ENCODE measurements around the gene TLR1. TPM values are rescaled to one million over a fixed set of nuclear protein-coding genes. Genes with fewer than 3 reads are reported as not detected.

The TLR1 gene, protein sequence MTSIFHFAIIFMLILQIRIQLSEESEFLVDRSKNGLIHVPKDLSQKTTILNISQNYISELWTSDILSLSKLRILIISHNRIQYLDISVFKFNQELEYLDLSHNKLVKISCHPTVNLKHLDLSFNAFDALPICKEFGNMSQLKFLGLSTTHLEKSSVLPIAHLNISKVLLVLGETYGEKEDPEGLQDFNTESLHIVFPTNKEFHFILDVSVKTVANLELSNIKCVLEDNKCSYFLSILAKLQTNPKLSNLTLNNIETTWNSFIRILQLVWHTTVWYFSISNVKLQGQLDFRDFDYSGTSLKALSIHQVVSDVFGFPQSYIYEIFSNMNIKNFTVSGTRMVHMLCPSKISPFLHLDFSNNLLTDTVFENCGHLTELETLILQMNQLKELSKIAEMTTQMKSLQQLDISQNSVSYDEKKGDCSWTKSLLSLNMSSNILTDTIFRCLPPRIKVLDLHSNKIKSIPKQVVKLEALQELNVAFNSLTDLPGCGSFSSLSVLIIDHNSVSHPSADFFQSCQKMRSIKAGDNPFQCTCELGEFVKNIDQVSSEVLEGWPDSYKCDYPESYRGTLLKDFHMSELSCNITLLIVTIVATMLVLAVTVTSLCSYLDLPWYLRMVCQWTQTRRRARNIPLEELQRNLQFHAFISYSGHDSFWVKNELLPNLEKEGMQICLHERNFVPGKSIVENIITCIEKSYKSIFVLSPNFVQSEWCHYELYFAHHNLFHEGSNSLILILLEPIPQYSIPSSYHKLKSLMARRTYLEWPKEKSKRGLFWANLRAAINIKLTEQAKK
- not detected in 2 replicates for total RNA-seq (2014; rRNA removed; shearing (Covaris generic))

DNA sequence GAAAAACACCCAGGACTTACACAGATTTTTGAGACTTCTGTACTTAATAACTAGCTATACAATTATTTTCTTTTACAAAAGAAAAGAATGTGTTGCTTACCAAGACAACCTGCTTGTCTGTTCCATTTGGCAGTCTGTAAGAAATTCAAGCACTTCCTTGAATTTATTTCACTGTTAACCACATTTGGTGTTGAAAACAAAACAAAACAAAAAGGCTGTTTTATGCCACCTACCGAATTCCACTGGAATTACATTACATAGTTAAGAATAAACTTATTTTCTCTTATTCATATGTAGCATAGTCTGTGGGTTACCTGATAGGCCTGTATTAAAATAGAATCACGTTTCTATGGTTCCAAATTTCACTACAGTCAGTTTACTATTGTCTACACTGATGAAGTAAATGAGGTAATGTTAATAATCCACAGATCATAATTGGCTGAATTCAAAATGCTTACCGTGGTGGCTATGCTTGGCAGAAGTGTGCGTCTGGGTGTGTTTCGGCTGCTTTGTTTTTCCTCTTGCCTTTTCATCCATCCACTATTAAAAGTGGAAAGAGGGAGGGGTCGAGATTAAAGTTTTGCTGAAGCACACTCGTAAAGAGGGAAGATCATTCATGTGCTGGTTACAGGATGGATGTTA lies at the start of gene TLR1:
TLR1 (minus strand) TSS at position 138 of the 642 bp plus-strand sequence. CDS start 5,960 bp downstream, outside the sequence.
- peak; percentile 62 for DNase-seq (ENCODE audit: low spot score)

DNA sequence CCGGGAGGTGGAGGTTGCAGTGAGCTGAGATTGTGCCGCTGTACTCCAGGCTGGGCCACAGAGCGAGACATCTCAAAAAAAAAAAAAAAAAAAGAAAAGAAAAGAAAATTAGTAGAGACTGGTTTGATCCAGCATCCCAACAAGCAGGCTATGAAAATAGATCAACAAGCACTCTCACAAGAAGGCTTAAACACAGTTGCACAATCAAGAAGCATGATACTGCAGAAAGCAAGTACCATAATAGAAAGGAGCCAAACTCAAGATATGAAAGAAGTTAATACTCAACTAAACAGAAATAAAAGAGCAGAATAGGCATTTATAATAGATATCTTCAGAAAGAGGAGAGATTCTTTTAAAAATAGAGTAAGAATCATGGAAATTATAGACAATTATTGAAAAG lies 41.4 kb upstream of the TLR1 start:
- DNase-seq (ENCODE audit: low spot score), result no peak

- no peak for DNase-seq (ENCODE audit: low spot score)
These were observed 38.4 kb upstream of the TLR1 start for GRCh38 chr4:38842994-38843393.

DNA sequence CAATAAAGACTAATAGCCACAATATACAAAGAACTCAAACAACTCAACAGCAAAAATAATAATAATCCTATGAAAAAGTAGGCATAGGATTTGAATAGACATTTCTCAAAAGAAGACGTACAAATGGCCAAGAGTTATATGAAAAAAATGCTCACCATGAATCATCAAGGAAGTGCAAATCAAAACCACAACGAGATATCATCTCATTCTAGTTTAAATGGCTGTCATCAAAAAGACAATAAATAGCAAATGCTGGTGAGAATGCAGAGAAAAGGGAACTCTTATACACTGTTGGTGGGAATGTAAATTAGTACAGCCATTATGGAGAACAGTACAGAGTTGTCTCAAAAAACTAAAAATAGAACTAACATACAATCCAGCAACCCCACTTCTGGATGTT lies 33.3 kb upstream of the TLR1 start:
- peak; percentile 26 for DNase-seq (ENCODE audit: low spot score)

- DNase-seq (ENCODE audit: low spot score), result no peak
These were observed 32.7 kb upstream of the TLR1 start for GRCh38 chr4:38837334-38837733.

DNA sequence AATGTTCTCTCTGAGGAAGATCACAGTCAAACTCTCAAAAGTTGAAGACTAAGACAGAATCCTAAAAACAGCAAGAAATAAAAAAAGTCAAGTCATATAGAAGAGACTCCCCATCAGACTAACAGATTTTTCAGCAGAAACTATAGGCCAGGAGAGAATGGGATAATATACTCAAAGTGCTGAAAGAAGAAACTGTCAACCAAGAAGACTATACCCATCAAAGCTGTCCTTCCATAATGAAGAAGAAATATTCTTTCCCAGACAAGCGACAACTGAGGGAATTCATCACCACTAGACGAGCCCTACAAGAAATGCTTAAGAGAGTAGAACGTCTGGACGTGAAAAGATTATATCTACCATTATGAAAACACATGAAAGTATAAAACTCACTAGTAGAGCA lies 30.0 kb upstream of the TLR1 start:
- DNase-seq (ENCODE audit: low spot score), result no peak

- peak; percentile 5 for DNase-seq (ENCODE audit: low spot score)
These were observed 28.3 kb upstream of the TLR1 start for GRCh38 chr4:38832624-38833528.

DNA sequence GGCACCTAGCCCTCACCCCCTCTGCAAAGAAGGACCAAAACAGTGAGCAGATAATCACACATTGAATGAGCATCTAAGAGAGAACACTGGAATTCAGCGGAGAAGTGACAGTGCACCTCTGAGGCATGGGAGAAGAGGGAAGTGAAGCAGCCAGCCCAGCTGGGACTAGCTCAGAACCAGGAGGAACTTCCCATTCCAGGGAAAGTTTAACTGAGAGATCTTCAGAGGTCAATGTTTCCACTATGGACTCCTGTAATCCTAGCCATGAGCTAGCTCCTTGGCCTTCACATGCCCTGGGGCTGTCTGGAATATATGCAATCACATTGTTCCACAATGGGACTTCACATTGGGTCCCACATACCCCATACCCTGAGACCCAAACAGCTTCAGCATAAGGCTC lies 27.6 kb upstream of the TLR1 start:
- no peak for DNase-seq (ENCODE audit: low spot score)

DNA sequence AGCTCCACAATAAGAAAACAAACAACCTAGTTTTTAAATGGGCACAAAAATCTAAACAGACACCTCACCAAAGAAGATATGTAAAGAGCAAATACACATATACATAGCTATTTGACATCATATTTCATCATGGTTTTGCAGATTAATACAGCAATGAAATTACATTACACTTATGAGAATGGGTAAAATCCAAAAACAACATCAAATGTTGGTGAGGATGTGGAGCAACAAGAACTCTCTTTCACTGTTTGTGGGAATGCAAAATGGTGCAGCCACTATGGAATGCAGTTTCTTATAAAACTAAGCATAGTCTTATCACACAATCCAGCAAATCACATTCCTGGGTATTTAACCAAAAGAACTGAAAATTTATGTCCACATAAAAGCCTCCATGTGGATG lies 27.1 kb upstream of the TLR1 start:
- DNase-seq (ENCODE audit: low spot score), result no peak

DNA sequence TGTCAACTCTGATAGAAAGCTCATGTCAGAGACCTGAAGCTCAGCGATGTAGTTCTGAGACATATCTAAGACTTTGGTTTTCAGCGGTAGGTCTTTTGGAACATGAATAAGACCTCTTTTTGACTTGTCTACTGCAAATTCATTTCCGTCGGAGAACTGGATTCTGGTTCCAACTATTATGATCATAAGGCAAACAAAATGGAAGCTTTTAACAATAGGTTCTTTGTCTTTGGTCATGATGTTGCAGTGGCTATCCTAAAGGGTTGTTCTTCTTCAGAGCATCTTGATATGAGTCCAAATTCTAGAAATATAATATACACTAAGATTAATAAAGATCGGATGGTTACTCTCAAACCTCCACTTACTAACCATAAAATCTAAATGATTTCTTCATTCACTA lies 24.6 kb upstream of the TLR1 start:
- no peak for DNase-seq (ENCODE audit: low spot score)

DNA sequence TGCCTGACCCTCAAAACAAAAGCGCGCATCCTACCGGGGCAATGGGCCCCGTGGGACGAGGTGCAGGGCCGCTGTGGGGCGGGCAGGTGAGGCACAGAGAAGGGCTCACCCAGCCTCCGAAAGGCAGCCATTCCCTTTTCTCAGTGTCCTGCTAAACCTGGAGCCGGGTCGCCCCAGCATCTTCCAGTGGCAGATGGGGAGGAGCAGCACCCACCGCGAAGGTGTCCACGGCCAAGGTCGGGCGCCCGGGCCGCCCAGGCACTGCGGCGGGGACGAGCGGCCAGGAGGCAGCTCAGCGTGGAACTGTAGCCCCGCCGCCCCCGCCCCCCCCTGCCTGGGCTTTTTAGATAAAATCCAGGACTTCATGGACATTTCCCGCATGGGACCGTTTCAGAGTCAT lies 19.2 kb upstream of the TLR1 start:
- no peak for DNase-seq (ENCODE audit: low spot score)

DNA sequence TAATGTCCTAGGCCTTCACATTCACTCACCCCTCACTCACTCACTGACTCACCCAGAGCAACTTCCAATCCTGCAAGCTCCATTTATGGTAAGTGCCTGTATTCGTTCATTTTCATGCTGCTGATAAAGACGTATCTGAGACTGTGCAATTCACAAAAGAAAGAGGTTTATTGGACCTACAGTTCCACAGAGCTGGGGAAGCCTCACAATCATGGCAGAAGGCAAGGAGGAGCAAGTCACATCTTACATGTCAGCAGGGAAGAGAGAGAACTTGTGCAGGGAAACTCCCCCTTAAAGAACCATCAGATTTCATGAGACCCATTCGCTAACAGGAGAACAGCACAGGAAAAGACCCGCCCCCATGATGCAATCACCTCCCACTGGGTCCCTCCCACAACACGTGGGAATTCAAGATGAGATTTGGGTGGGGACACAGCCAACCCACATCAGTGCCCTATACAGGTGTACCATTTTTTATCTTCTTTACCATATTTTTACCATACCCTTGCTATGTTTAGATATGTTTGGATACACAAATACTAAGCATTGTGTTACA lies 18.2 kb upstream of the TLR1 start:
- DNase-seq (ENCODE audit: low spot score), result no peak

DNA sequence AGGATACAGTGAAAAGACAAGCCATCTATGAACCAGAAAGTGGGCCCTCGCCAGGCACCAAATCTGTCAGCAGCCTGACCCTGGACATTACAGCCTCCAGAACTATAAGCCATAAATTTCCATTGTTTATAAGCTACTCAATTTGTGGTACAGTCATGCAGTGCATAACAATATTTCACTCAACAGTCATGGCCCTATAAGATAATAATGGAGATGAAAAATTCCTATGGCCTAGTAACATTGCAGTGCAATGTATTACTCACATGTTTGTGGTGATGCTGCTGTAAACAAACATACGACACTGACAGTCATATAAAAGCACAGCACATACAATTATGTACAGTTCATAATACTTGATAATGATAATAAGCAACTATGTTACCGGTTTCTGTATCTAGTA lies 17.1 kb upstream of the TLR1 start:
- no peak for DNase-seq (ENCODE audit: low spot score)

GRCh38 chr4:38820329-38821061 lies 15.9 kb upstream of the TLR1 start:
- no peak for DNase-seq (ENCODE audit: low spot score)

- no peak for DNase-seq (ENCODE audit: low spot score)
These were observed 15.0 kb upstream of the TLR1 start for GRCh38 chr4:38819569-38819968.

- no peak for DNase-seq (ENCODE audit: low spot score)
These were observed 13.9 kb upstream of the TLR1 start for GRCh38 chr4:38818441-38818976.

DNA sequence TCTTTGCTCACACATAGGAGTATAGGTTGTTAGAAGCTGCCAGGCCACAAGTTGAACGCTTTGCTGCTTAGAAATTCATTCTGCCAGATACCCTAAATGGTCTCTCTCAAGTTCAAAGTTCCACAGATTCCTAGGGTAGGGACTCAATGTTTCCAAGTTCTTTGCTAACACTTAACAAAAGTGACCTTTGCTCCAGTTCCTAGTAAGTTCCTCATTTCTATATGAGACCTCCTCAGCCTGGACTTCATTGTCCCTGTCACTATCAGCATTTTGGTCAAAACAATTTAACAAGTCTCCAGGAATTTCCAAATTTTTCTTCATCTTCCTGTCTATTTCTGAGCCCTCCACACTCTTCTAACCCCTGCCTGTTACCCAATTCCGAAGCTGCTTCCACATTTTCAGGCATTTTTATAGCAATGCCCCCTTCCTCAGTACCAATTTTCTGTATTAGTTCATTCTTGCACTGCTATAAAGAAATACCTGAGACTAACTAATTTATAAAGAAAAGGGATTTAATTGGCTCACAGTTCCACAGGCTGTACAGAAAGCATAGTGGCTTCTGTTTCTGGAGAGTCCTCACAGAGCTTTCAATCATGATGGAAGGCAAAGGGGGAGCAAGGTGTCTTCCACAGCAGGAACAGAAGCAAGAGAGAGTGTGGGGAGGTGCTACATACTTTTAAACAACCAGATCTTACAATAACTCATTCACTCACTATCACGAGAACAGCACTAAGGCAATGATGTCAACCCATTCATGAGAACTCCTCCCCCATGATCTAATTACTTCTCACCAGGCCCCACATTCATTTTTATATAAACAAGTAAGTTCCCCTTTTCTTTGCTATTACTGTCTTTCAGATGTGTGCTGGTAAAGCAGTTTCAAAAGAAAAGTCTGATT lies 11.5 kb upstream of the TLR1 start:
- no peak for DNase-seq (ENCODE audit: low spot score)

GRCh38 chr4:38814386-38814785 lies 9.8 kb upstream of the TLR1 start:
- DNase-seq (ENCODE audit: low spot score), result no peak

DNA sequence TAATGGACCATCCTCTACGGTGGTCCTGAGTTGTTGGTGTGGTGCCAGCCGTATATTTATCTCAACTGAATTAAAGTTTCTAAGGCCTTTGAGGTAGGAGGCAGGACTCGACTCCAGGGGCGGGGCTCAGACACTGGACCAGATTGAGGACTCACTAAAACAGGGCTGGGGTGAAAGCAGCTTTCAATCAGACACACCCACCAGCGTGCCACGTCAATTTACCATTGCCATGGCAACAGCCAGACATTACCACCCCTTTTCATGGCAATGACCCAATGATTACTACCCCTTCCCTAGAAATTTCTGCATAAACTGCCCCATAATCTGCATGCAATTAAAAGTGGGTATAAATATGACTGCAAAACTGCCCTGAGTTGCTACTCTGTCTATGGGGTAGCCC lies 6.7 kb upstream of the TLR1 start:
- DNase-seq (ENCODE audit: low spot score), result no peak

All from HT-29 (cell line).